H1 (cell line): Measurements from ENCODE around the gene MFAP3. TPM values are rescaled to one million over a fixed set of nuclear protein-coding genes. Genes with fewer than 3 reads are reported as not detected.

Experiments used
- CTCF ChIA-PET: fragments of 300-600 bp; sonication (Branson Sonifier 250); formaldehyde crosslinking; loops from one replicate; lab custom pipeline; 2021; ENCODE audit not compliant: partially characterized antibody; lab: Charles Lee
- POLR2A ChIA-PET: fragments of 300-600 bp; sonication (Branson Sonifier 250); formaldehyde crosslinking; loops from one replicate; lab custom pipeline; 2021; ENCODE audit warnings: inconsistent platforms; ENCODE audit not compliant: partially characterized antibody; lab: Charles Lee
- DNase-seq, 2 experiments: peaks; one replicate each; pipeline versions ENCODE4 v3.0.0 to v3.0.0-alpha.2; 2010 to 2022; ENCODE audit warnings: low spot score in 2 of 2, low read depth in 1 of 2, mixed read lengths in 1 of 2
- FAIRE-seq: peaks from 2 replicates; lab custom pipeline; 2011; peaks lifted over from hg19 to GRCh38; lab: Jason Lieb, UNC
- H2AFZ ChIP-seq: 2 replicates; pipeline ENCODE4 v1.8.1; 2012; ENCODE audit warnings: low read length, inconsistent platforms
- H2AK5ac ChIP-seq: 2 replicates; pipeline ENCODE4 v1.6.1; 2013; ENCODE audit warnings: low read depth, low read length
- H2BK120ac ChIP-seq: replicated peaks from 2 replicates; pipeline ENCODE3; 2013; ENCODE audit warnings: low read depth, low read length, inconsistent platforms
- H2BK12ac ChIP-seq: 2 replicates; pipeline ENCODE4 v1.6.1; 2013; ENCODE audit warnings: low read depth, low read length
- H2BK15ac ChIP-seq: 2 replicates; pipeline ENCODE4 v1.6.1; 2013; ENCODE audit warnings: low read length
- H2BK20ac ChIP-seq: 2 replicates; pipeline ENCODE4 v1.6.1; 2013; ENCODE audit warnings: low read length
- H2BK5ac ChIP-seq: 2 replicates; pipeline ENCODE4 v1.6.1; 2013; ENCODE audit warnings: low read depth, low read length
- H3K14ac ChIP-seq: 2 replicates; pipeline ENCODE4 v1.6.1; 2013; ENCODE audit warnings: inconsistent platforms; ENCODE audit not compliant: insufficient read length
- H3K18ac ChIP-seq: 2 replicates; pipeline ENCODE4 v1.6.1; 2013; ENCODE audit warnings: low read length; ENCODE audit errors: extremely low read depth
- H3K23ac ChIP-seq: 2 replicates; pipeline ENCODE4 v1.6.1; 2013; ENCODE audit warnings: inconsistent platforms; ENCODE audit not compliant: insufficient read length
- H3K23me2 ChIP-seq: 2 replicates; pipeline ENCODE4 v1.6.1; 2013; ENCODE audit warnings: low read depth, low read length
- H3K27ac ChIP-seq: 2 replicates; pipeline ENCODE4 v1.6.1; 2011; ENCODE audit warnings: low read depth, low read length, inconsistent platforms
- H3K27me3 ChIP-seq, 4 experiments: replicated peaks in 1 of 4; 1 replicate in 1 of 4; 2 replicates in 3 of 4; pipeline versions ENCODE4 v1.6.1 to v1.8.1; 2011 to 2013; ENCODE audit warnings: low read length in 3 of 4, mild to moderate bottlenecking in 3 of 4, inconsistent platforms in 2 of 4, mixed read lengths in 2 of 4, moderate library complexity in 1 of 4; ENCODE audit not compliant: control insufficient read depth in 3 of 4, insufficient read depth in 3 of 4; ENCODE audit errors: extremely low read depth in 1 of 4
- H3K36me3 ChIP-seq, 4 experiments: 2 replicates each; pipeline versions ENCODE4 v1.6.1 to v1.8.1; 2011 to 2013; ENCODE audit warnings: mild to moderate bottlenecking in 4 of 4, low read length in 3 of 4, moderate library complexity in 2 of 4, control low read depth in 1 of 4, inconsistent platforms in 1 of 4; ENCODE audit not compliant: insufficient read depth in 4 of 4, control insufficient read depth in 2 of 4
- H3K4ac ChIP-seq: replicated peaks from 2 replicates; pipeline ENCODE3; 2013; ENCODE audit warnings: low read length, low read depth, mixed read lengths, inconsistent platforms; ENCODE audit not compliant: insufficient read length
- H3K4me1 ChIP-seq, 4 experiments: replicated peaks in 1 of 4; 1 replicate in 1 of 4; 2 replicates in 3 of 4; pipeline versions ENCODE4 v1.6.1 to v1.8.1; 2011 to 2013; ENCODE audit warnings: low read length in 3 of 4, inconsistent platforms in 2 of 4, mixed read lengths in 1 of 4; ENCODE audit not compliant: insufficient read depth in 4 of 4, control insufficient read depth in 3 of 4
- H3K4me2 ChIP-seq, 2 experiments: 2 replicates each; pipeline versions ENCODE4 v1.6.1 to v1.8.1; 2011 to 2013; ENCODE audit warnings: low read depth in 2 of 2, low read length in 2 of 2, control low read depth in 1 of 2, inconsistent platforms in 1 of 2, mild to moderate bottlenecking in 1 of 2; ENCODE audit not compliant: insufficient read depth in 1 of 2
- H3K4me3 ChIP-seq, 4 experiments: fragments of 200-600, 300-600 bp in 1 of 4; sonication (generic), shearing (Covaris generic), sonication (Bioruptor Twin) in 1 of 4; 2 replicates each; pipeline versions ENCODE4 v1.5.1 to v1.8.1; 2011 to 2016; ENCODE audit warnings: low read length in 4 of 4, low read depth in 3 of 4, control low read depth in 2 of 4, inconsistent platforms in 2 of 4, mild to moderate bottlenecking in 2 of 4, mixed read lengths in 1 of 4, moderate library complexity in 1 of 4; ENCODE audit not compliant: insufficient read depth in 2 of 4; ENCODE audit errors: extremely low read depth in 1 of 4
- H3K56ac ChIP-seq: replicated peaks from 2 replicates; pipeline ENCODE3; 2013; ENCODE audit warnings: low read depth, mild to moderate bottlenecking, mixed read lengths, low read length, inconsistent platforms; ENCODE audit not compliant: insufficient read length
- H3K79me1 ChIP-seq: 2 replicates; pipeline ENCODE4 v1.6.1; 2013; ENCODE audit warnings: low read depth, low read length, control low read depth
- H3K79me2 ChIP-seq, 2 experiments: 2 replicates each; pipeline versions ENCODE4 v1.6.1 to v1.8.1; 2012 to 2013; ENCODE audit warnings: low read length in 2 of 2, mild to moderate bottlenecking in 2 of 2, inconsistent platforms in 1 of 2; ENCODE audit not compliant: insufficient read depth in 2 of 2, control insufficient read depth in 1 of 2
- H3K9ac ChIP-seq, 4 experiments: replicated peaks in 1 of 4; 1 replicate in 1 of 4; 2 replicates in 3 of 4; pipeline versions ENCODE4 v1.6.1 to v1.8.1; 2011 to 2013; ENCODE audit warnings: low read depth in 3 of 4, low read length in 3 of 4, control low read depth in 2 of 4, mild to moderate bottlenecking in 2 of 4, moderate library complexity in 2 of 4, inconsistent platforms in 1 of 4; ENCODE audit errors: extremely low read depth in 1 of 4
- H3K9me3 ChIP-seq, 2 experiments: 2 replicates each; pipeline versions ENCODE4 v1.6.1 to v1.8.1; 2012 to 2013; ENCODE audit warnings: mild to moderate bottlenecking in 2 of 2, moderate library complexity in 2 of 2, control low read depth in 1 of 2, inconsistent platforms in 1 of 2, low read depth in 1 of 2, low read length in 1 of 2, mixed read lengths in 1 of 2; ENCODE audit not compliant: insufficient read depth in 2 of 2
- H4K20me1 ChIP-seq, 2 experiments: replicated peaks in 1 of 2; 2 replicates each; pipeline versions ENCODE3 to v1.8.1; 2011 to 2013; ENCODE audit warnings: inconsistent platforms in 2 of 2, low read length in 2 of 2, mild to moderate bottlenecking in 1 of 2; ENCODE audit not compliant: insufficient read depth in 2 of 2, control insufficient read depth in 1 of 2
- H4K5ac ChIP-seq: 2 replicates; pipeline ENCODE4 v1.6.1; 2013; ENCODE audit warnings: low read length, low read depth, mixed read lengths, inconsistent platforms; ENCODE audit not compliant: insufficient read length
- H4K8ac ChIP-seq: 2 replicates; pipeline ENCODE4 v1.8.0; 2013; ENCODE audit warnings: mild to moderate bottlenecking, moderate library complexity, low read length, inconsistent platforms; ENCODE audit not compliant: insufficient read depth; ENCODE audit errors: extremely low read depth
- H4K91ac ChIP-seq: replicated peaks from 2 replicates; pipeline ENCODE3; 2013; ENCODE audit warnings: low read length, mixed read lengths, inconsistent platforms; ENCODE audit not compliant: insufficient read length
- BACH1 ChIP-seq: IDR thresholded peaks from 2 replicates; pipeline ENCODE4 v1.6.1; 2012; ENCODE audit warnings: low read length, improper control_type of control experiment
- CBX5 ChIP-seq: fragments of 300-800, 300-1000 bp; sonication (generic); IDR thresholded peaks from 2 replicates; pipeline ENCODE4 v1.7.1; 2016; ENCODE audit warnings: antibody characterized with exemption, low read length, low read depth
- GABPA ChIP-seq: IDR thresholded peaks from 2 replicates; pipeline ENCODE4 v1.6.1; 2011; ENCODE audit warnings: mild to moderate bottlenecking, low read length, moderate library complexity, borderline replicate concordance; ENCODE audit not compliant: insufficient read depth
- HDAC2 ChIP-seq, 2 experiments: fragments of 300-600 bp in 1 of 2; sonication (generic) in 1 of 2; IDR thresholded peaks; 2 replicates each; pipeline ENCODE4 v1.6.1; 2011 to 2012; ENCODE audit warnings: low read depth in 2 of 2, low read length in 2 of 2, mild to moderate bottlenecking in 2 of 2, moderate library complexity in 2 of 2, borderline replicate concordance in 1 of 2, inconsistent platforms in 1 of 2
- HDAC6 ChIP-seq: IDR thresholded peaks from one replicate; pipeline ENCODE4 v1.7.1; 2012; ENCODE audit warnings: low read depth, mild to moderate bottlenecking, inconsistent platforms, low read length, moderate library complexity
- JUN ChIP-seq: IDR thresholded peaks from 2 replicates; pipeline ENCODE4 v1.6.1; 2011; ENCODE audit warnings: low read depth, mild to moderate bottlenecking, improper control_type of control experiment, low read length
- KDM4A ChIP-seq: IDR thresholded peaks from one replicate; pipeline ENCODE4 v1.7.1; 2012; ENCODE audit warnings: low read depth, mild to moderate bottlenecking, moderate library complexity, low read length, inconsistent platforms; ENCODE audit not compliant: severe bottlenecking
- RFX5 ChIP-seq: IDR thresholded peaks from 2 replicates; pipeline ENCODE4 v1.6.1; 2011; ENCODE audit warnings: low read depth, low read length, improper control_type of control experiment, borderline replicate concordance
- SAP30 ChIP-seq: fragments of 300-600 bp; sonication (generic); IDR thresholded peaks from 2 replicates; pipeline ENCODE4 v1.7.1; 2012; ENCODE audit warnings: low read length, moderate library complexity, mild to moderate bottlenecking, inconsistent platforms; ENCODE audit not compliant: insufficient read depth, insufficient replicate concordance
- SP2 ChIP-seq: IDR thresholded peaks from 2 replicates; pipeline ENCODE4 v1.6.1; 2012; ENCODE audit warnings: mild to moderate bottlenecking, low read length, inconsistent platforms
- TCF12 ChIP-seq: IDR thresholded peaks from 2 replicates; pipeline ENCODE4 v1.6.1; 2011; ENCODE audit warnings: low read depth, mild to moderate bottlenecking, low read length
- WGBS, 2 experiments: shearing (Covaris generic) in 1 of 2; methylation state at CpG; one replicate each; pipeline versions ENCODE4 v1.1.6 to v1.1.7; 2013 to 2015; ENCODE audit warnings: low lambda C conversion rate in 2 of 2, mixed read lengths in 2 of 2, inconsistent platforms in 1 of 2, low coverage in 1 of 2, missing lambda C conversion rate in 1 of 2; ENCODE audit not compliant: insufficient replicate concordance in 2 of 2, insufficient coverage in 1 of 2, insufficient read length in 1 of 2; ENCODE audit errors: extremely low coverage in 1 of 2, missing lambda C conversion rate in 1 of 2; 5-methylcytosine and 5-hydroxymethylcytosine counted together
- polyA plus RNA-seq, 7 experiments: library from polyadenylated mRNA; depleted of rRNA in 3 of 7; stranded (reverse) in 5 of 7; unstranded in 2 of 7; fragments of >200 nt in 5 of 7; fragments of 200-250 nt in 2 of 7; gene quantifications; 1 replicate in 5 of 7; 2 replicates in 1 of 7; 4 replicates in 1 of 7; pipeline versions ENCODE4 v1.2.1 to v1.2.3, GENCODE V29; 2011 to 2013; ENCODE audit warnings: missing spikeins in 2 of 7, mixed read lengths in 2 of 7
- total RNA-seq: library from RNA; stranded (reverse); fragmentation: NEBNext Ultra II Directional; extraction: Animal tissue kit (Norgen Biotek cat#: 25700); gene quantifications from 2 replicates; pipeline ENCODE4 v1.2.1, GENCODE V29; 2021

MFAP3 gene
- total and polyA plus RNA-seq, 2 of the 8 experiments (the other 6 are each of a cell fraction or from before 2014, with no cell fraction given): 13.7 to 27.0 TPM

GRCh38 chr5:154002093-154002492 is 36.7 kb upstream of the MFAP3 start:
- no peak for DNase-seq
- no peaks in the 10 kb centered on the region for H3K4me1 ChIP-seq
- H2BK120ac ChIP-seq: no peak overlapping the region
- H3K36me3 ChIP-seq: no peaks in the 10 kb centered on the region
- no peak overlapping the region for H2BK5ac ChIP-seq
- no peaks in the 10 kb centered on the region for H3K23me2 ChIP-seq
- no peak overlapping the region for H4K91ac ChIP-seq
- no peak overlapping the region for H2BK20ac ChIP-seq
- H3K56ac ChIP-seq: no peak overlapping the region
- ChIA-PET CTCF (no interaction called here), POLR2A (interaction anchor here (0.6 kb wide), 1 partner anchor 138 kb away, joined by 4 read pairs; no protein-coding TSS in a partner anchor)
- no peak overlapping the region for H3K14ac ChIP-seq
- no peak for FAIRE-seq
- H3K4me2 ChIP-seq: no peak overlapping the region
- H3K9me3 ChIP-seq: no peaks in the 10 kb centered on the region; a peak in 1 of 4 replicates
- H3K18ac ChIP-seq: no peak overlapping the region
- no peaks in the 10 kb centered on the region for H4K20me1 ChIP-seq
- no peak overlapping the region for H4K5ac ChIP-seq
- no peaks in the 10 kb centered on the region for H3K79me2 ChIP-seq
- no peak overlapping the region for H4K8ac ChIP-seq
- no peak overlapping the region for H3K9ac ChIP-seq
- TF ChIP-seq SAP30 (no peak), HDAC2 (IDR thresholded peaks at IDR 0.05; ENCODE audit: borderline replicate concordance in 1 of 2, low read depth in 2 of 2, low read length in 2 of 2) (no peak), CBX5 (no peak), BACH1 (no peak), SP2 (no peak), KDM4A (no peak), TCF12 (no peak), JUN (no peak), RFX5 (no peak), HDAC6 (no peak), GABPA (no peak)
- 90% methylated on average over 4 of the region's 4 CpGs; no CpG with 5 or more reads in 1 of the 2 experiments for WGBS, 2 experiments
- H3K4ac ChIP-seq: no peak overlapping the region
- H3K27ac ChIP-seq: no peak overlapping the region
- H2AFZ ChIP-seq: no peak overlapping the region
- no peak overlapping the region for H3K23ac ChIP-seq
- no peak overlapping the region for H2BK15ac ChIP-seq
- no peak overlapping the region for H3K4me3 ChIP-seq
- no peaks in the 10 kb centered on the region for H3K79me1 ChIP-seq
- H2BK12ac ChIP-seq: no peak overlapping the region
- H2AK5ac ChIP-seq: no peak overlapping the region
- no peaks in the 10 kb centered on the region for H3K27me3 ChIP-seq
